Breast epithelium (tissue), 4 donors: ENCODE results near the gene KCNIP3. TPM values are rescaled to one million over a fixed set of nuclear protein-coding genes. Genes with fewer than 3 reads are reported as not detected.

Experiments
- DNase-seq, 2 donors: peaks; one replicate each; pipeline ENCODE4 v3.0.0-alpha.2; 2019; ENCODE audit warnings: low spot score in 2 of 2
- H3K27ac ChIP-seq, 2 donors: fragments of 200-600 bp; sonication (generic) in 1 of 2; one replicate each; pipeline ENCODE4 v1.5.1; 2016 to 2019; ENCODE audit warnings: mild to moderate bottlenecking in 1 of 2
- H3K27me3 ChIP-seq, 2 donors: fragments of 200-600 bp; sonication (generic) in 1 of 2; one replicate each; pipeline versions ENCODE4 v1.5.1 to v1.6.0; 2017 to 2019; ENCODE audit warnings: control low read depth in 1 of 2, mild to moderate bottlenecking in 1 of 2
- H3K36me3 ChIP-seq: fragments of 200-600 bp; one replicate; pipeline ENCODE4 v1.5.1; 2019
- H3K4me1 ChIP-seq, 2 donors: fragments of 200-600 bp; sonication (generic); one replicate each; pipeline ENCODE4 v1.5.1; 2016 to 2019; ENCODE audit warnings: control low read depth in 1 of 2
- H3K4me3 ChIP-seq, 3 donors: fragments of 200-600 bp; sonication (generic); 1 replicate in 2 of 3; 2 replicates in 1 of 3; pipeline ENCODE4 v1.5.1; 2016 to 2019; ENCODE audit warnings: mild to moderate bottlenecking in 3 of 3, moderate library complexity in 2 of 3
- H3K9me3 ChIP-seq, 2 donors: fragments of 200-600 bp; sonication (generic) in 1 of 2; one replicate each; pipeline ENCODE4 v1.5.1; 2016 to 2019; ENCODE audit warnings: control low read depth in 1 of 2
- POLR2A ChIP-seq: fragments of 450-650 bp; IDR thresholded peaks from one replicate; pipeline ENCODE4 v1.6.1; 2016; ENCODE audit warnings: antibody characterized with exemption, mild to moderate bottlenecking, moderate library complexity
- POLR2AphosphoS5 ChIP-seq, 3 donors: sonication (generic); formaldehyde crosslinking; IDR thresholded peaks; one replicate each; pipeline ENCODE4 v1.6.1; 2017; ENCODE audit warnings: antibody characterized with exemption in 3 of 3
- intact Hi-C: fragments of 100-400 bp; cut with DNase I; formaldehyde crosslinking; loops from one replicate; pipeline ENCODE4 v1.15.1; 2023; ENCODE audit warnings: low total_unique reads
- total RNA-seq, 3 donors: library from RNA; depleted of rRNA; stranded (reverse); fragments of >200 nt; gene quantifications; one replicate each; pipeline ENCODE4 v1.1.0, GENCODE V29; 2016
- TF ChIP-seq, protein P1 (sequence below), 3 donors: fragments of 450-650 bp; IDR thresholded peaks; one replicate each; pipeline ENCODE4 v1.5.1; 2016 to 2017; ENCODE audit warnings: antibody characterized with exemption in 3 of 3, mild to moderate bottlenecking in 3 of 3, moderate library complexity in 3 of 3

Gene KCNIP3
- total RNA-seq, 3 donors from 2014 or later = 14.4 to 30.1 (median 15.1) TPM

DNA sequence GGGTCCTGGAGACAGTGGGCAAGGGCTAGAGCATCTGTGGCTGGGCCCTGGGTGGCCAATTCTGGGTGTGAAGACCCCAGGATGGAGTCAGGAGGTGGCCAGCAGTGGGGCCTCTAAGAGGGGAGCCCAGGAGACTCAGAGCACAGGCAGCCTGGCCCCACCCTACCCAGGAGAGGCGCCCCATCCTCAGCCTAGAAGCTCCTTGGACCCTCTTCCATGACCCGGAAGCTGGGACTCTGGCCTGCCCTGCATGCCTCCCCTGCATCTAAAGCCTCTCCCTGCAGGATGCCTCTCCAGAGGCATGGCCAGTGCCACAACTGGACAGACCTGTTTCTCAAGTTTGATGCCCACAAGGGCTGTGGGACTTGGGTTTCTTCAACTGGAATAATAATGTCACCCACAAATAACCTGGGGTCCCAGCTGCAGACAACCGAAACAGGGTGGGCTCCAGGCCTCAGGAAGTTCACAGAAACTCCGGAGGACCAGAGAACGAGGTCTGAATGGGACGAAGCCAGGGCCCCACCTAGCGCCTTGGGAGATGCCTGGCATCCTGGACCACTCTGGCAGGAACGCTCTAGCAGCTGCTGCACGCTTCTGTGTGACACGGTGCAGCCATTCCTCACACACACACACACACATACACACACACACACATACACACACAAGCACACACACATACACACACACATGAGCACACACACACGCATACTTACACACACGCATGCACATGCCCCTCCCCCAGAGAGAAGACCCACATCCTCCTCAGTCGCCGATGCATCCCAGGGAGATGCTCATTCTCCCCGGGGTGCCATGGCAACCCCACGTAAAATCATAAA is 16.4 kb downstream of the KCNIP3 start:
- H3K27me3 ChIP-seq = no peaks in the 10 kb centered on the region
- H3K4me1 ChIP-seq = peaks cover 4 to 23% of the 10 kb centered on the region in 2 donors
- TF ChIP-seq, protein P1, sequence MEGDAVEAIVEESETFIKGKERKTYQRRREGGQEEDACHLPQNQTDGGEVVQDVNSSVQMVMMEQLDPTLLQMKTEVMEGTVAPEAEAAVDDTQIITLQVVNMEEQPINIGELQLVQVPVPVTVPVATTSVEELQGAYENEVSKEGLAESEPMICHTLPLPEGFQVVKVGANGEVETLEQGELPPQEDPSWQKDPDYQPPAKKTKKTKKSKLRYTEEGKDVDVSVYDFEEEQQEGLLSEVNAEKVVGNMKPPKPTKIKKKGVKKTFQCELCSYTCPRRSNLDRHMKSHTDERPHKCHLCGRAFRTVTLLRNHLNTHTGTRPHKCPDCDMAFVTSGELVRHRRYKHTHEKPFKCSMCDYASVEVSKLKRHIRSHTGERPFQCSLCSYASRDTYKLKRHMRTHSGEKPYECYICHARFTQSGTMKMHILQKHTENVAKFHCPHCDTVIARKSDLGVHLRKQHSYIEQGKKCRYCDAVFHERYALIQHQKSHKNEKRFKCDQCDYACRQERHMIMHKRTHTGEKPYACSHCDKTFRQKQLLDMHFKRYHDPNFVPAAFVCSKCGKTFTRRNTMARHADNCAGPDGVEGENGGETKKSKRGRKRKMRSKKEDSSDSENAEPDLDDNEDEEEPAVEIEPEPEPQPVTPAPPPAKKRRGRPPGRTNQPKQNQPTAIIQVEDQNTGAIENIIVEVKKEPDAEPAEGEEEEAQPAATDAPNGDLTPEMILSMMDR (IDR thresholded peaks at IDR 0.05) = no peak
- no peak for TF ChIP-seq POLR2AphosphoS5 (IDR thresholded peaks at IDR 0.05)
- no peak for TF ChIP-seq POLR2A
- no peak overlapping the region for H3K27ac ChIP-seq
- no peaks in the 10 kb centered on the region for H3K9me3 ChIP-seq
- H3K4me3 ChIP-seq = no peak overlapping the region
- no peaks in the 10 kb centered on the region for H3K36me3 ChIP-seq
- no peak for DNase-seq
- intact Hi-C loops = no loop called here

DNA sequence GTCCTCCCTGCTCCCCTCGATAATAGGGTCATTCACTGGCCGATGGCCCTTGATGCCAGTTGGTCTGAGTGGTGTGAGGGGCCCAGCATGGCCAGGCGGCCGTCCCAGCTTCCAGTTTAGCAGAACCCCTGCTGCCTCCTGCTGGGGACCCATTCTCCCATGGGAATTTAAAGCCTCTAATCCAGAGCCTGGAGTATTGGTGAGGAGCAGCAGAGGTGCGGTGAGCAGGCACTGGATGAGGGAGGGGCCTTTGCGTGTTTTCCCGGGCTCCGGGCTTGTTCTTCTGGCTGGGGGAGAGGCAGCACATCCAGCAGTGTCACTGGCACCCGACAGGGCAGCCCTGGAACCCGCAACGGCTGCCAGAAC is 17.4 kb downstream of the KCNIP3 start:
- H3K27ac ChIP-seq = no peak overlapping the region
- DNase-seq = no peak
- no peak overlapping the region for H3K4me3 ChIP-seq
- intact Hi-C loops = no loop called here
- H3K36me3 ChIP-seq = no peaks in the 10 kb centered on the region
- H3K9me3 ChIP-seq = no peaks in the 10 kb centered on the region
- H3K4me1 ChIP-seq = peaks cover 4 to 23% of the 10 kb centered on the region in 2 donors
- H3K27me3 ChIP-seq = no peaks in the 10 kb centered on the region
- TF ChIP-seq, protein P1 (IDR thresholded peaks at IDR 0.05) = no peak
- TF ChIP-seq POLR2AphosphoS5 (IDR thresholded peaks at IDR 0.05) (no peak), POLR2A (no peak)

DNA sequence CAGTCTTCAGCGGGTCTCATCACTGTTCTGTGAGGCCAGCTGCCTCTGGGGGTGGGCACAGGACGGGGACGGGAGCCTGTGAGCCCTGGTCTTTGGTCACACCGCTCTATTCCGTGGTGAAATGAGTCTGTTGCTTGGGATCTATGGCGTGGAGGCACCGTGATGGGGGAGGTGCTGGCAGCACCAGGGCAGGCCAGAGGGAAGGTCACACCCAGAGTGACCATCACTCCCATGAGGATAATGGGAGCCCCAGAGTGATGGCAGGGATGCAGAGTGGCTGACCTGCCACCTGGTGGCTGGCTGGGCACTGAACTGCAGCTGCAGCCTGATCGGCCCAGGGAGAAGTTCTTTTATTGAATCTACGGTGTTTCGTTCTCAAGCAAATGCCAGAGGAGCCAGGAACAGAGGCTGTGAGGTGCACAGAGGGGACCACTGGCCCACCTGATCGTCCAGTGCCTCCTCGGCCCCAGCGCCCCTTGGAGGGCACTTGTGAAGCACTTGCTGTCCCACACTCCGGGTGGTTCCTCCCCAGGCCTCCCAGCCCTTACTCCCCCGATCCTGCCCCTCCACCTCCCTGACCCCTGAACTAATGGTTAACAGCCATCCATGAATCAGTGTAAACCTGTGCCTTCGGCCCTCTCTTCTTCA is 17.9 kb downstream of the KCNIP3 start:
- intact Hi-C loops = no loop called here
- Histone ChIP-seq H3K4me1 (peaks cover 4 to 23% of the 10 kb centered on the region in 2 donors), H3K9me3 (no peaks in the 10 kb centered on the region), H3K27ac (peak overlapping the region in 1 of 2 donors; percentile 44), H3K27me3 (no peaks in the 10 kb centered on the region), H3K36me3 (no peaks in the 10 kb centered on the region), H3K4me3 (no peak overlapping the region)
- no peak for TF ChIP-seq POLR2AphosphoS5 (IDR thresholded peaks at IDR 0.05)
- TF ChIP-seq, protein P1 (IDR thresholded peaks at IDR 0.05) = peak; percentile 60 to 86 (median 68)
- peak in 1 of 2 donors; percentile 52 for DNase-seq

DNA sequence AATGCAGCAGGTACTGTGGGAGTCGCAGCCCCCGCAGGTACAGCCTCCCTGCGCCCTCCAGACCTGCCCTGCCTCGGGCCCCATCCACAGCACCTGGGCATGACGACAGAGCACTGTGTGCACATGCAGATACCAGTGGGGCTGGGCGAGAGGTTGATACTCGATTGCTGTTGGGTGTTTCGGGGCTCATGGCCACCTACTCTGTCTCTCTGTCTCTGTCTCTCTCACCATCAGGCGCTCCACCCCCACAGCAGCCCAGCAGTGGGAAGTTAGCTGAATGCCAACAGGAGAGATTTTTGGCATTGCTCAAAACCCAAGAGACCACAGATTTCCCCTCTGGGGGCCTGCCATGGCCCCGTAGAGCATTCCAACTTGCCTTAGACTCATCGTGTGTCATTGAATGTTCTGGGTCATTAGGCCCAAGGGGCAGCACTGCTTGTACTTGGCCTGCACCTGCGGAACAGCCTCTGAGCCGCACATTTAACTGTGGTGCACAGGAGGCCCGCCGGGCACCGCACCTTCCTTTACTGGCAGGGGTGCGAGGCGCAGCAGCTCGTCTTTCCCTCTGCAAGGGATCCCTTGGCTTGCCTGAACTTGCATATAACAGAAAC is 18.8 kb downstream of the KCNIP3 start:
- TF ChIP-seq, protein P1 (IDR thresholded peaks at IDR 0.05) = no peak
- TF ChIP-seq POLR2AphosphoS5 (IDR thresholded peaks at IDR 0.05) = peak in 1 of 3 donors; percentile 56
- TF ChIP-seq POLR2A = no peak
- intact Hi-C loops = no loop called here
- Histone ChIP-seq H3K9me3 (no peaks in the 10 kb centered on the region), H3K27ac (peak overlapping the region in 1 of 2 donors; percentile 44), H3K27me3 (no peaks in the 10 kb centered on the region), H3K4me1 (peaks cover 4 to 23% of the 10 kb centered on the region in 2 donors), H3K36me3 (no peaks in the 10 kb centered on the region), H3K4me3 (peak overlapping the region in 1 of 3 donors; percentile 11)
- peak in 1 of 2 donors; percentile 89 for DNase-seq
